HFFc6 (cell line): Measurements from ENCODE around the gene DNAH9. TPM values are rescaled to one million over a fixed set of nuclear protein-coding genes. Genes with fewer than 3 reads are reported as not detected.

Experiments
- DNase-seq: peaks from one replicate; pipeline ENCODE4 v3.0.0-alpha.2; 2018
- H3K27ac Mint-ChIP-seq: 2 replicates; pipeline ENCODE4 v1.8.0; 2020; ENCODE audit warnings: mild to moderate bottlenecking, mixed read lengths
- H3K27me3 Mint-ChIP-seq: 2 replicates; pipeline ENCODE4 v1.8.0; 2021; ENCODE audit warnings: mild to moderate bottlenecking, moderate library complexity, mixed read lengths; ENCODE audit not compliant: insufficient read depth
- H3K36me3 Mint-ChIP-seq: 2 replicates; pipeline ENCODE4 v1.8.0; 2021; ENCODE audit warnings: low read depth, mixed read lengths
- H3K4me1 Mint-ChIP-seq: 2 replicates; pipeline ENCODE4 v1.8.0; 2020; ENCODE audit warnings: low read depth, mixed read lengths
- H3K4me3 Mint-ChIP-seq: 2 replicates; pipeline ENCODE4 v1.8.0; 2020; ENCODE audit warnings: mild to moderate bottlenecking, moderate library complexity, mixed read lengths
- H3K9me3 Mint-ChIP-seq: 2 replicates; pipeline ENCODE4 v1.8.0; 2020; ENCODE audit warnings: mild to moderate bottlenecking, mixed read lengths
- total RNA-seq, 6 experiments: library from RNA; stranded (reverse); fragmentation: NEBNext Ultra II Directional; extraction: Animal tissue kit (Norgen Biotek cat#: 25700); gene quantifications; 2 replicates in 1 of 6; 3 replicates in 5 of 6; pipeline ENCODE4 v1.2.3, GENCODE V29; 2021
- TF ChIP-seq, protein P1 (sequence below): fragments of 200-600 bp; sonication (generic); IDR thresholded peaks from 2 replicates; pipeline ENCODE4 v1.5.0; 2021; ENCODE audit warnings: antibody characterized with exemption, mild to moderate bottlenecking

The DNAH9 gene
- total RNA-seq, 6 experiments from 2014 or later: not detected

DNA sequence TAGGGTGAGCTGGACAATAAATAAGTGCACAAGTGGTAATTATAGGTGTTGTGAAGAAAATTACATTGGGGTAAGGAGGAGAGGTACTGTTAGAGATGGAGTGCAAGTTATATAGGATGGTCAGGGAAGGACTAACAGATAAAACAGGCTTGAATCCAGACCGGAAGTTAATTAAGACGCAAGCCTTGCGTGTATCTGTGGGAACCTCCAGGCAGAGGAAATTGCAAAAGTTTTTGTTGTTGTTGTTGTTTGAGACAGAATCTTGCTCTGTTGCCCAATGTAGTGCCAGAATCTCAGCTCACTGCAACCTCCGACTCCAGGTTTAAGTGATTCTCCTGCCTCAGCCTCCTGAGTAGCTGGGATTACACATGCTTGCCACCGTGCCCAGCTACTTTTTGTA, 401.4 kb downstream of the DNAH9 start:
- TF ChIP-seq, protein P1, sequence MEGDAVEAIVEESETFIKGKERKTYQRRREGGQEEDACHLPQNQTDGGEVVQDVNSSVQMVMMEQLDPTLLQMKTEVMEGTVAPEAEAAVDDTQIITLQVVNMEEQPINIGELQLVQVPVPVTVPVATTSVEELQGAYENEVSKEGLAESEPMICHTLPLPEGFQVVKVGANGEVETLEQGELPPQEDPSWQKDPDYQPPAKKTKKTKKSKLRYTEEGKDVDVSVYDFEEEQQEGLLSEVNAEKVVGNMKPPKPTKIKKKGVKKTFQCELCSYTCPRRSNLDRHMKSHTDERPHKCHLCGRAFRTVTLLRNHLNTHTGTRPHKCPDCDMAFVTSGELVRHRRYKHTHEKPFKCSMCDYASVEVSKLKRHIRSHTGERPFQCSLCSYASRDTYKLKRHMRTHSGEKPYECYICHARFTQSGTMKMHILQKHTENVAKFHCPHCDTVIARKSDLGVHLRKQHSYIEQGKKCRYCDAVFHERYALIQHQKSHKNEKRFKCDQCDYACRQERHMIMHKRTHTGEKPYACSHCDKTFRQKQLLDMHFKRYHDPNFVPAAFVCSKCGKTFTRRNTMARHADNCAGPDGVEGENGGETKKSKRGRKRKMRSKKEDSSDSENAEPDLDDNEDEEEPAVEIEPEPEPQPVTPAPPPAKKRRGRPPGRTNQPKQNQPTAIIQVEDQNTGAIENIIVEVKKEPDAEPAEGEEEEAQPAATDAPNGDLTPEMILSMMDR: no peak
- peaks cover 6% of the 10 kb centered on the region for H3K4me1 Mint-ChIP-seq
- H3K27ac Mint-ChIP-seq: no peak overlapping the region
- H3K4me3 Mint-ChIP-seq: no peak overlapping the region
- peaks cover 5% of the 10 kb centered on the region for H3K27me3 Mint-ChIP-seq
- DNase-seq: no peak
- H3K36me3 Mint-ChIP-seq: no peaks in the 10 kb centered on the region
- H3K9me3 Mint-ChIP-seq: no peaks in the 10 kb centered on the region

GRCh38 chr17:12007466-12007865, 409.2 kb downstream of the DNAH9 start:
- no peak for DNase-seq
- TF ChIP-seq, protein P1: no peak
- H3K9me3 Mint-ChIP-seq: no peaks in the 10 kb centered on the region
- no peak overlapping the region for H3K4me3 Mint-ChIP-seq
- no peak overlapping the region for H3K27ac Mint-ChIP-seq
- H3K4me1 Mint-ChIP-seq: peaks cover 6% of the 10 kb centered on the region
- H3K36me3 Mint-ChIP-seq: no peaks in the 10 kb centered on the region
- H3K27me3 Mint-ChIP-seq: peaks cover 12% of the 10 kb centered on the region
